Upper lobe of right lung (tissue), 1 donor: ENCODE measurements around the gene PNKD. TPM values are rescaled to one million over a fixed set of nuclear protein-coding genes. Genes with fewer than 3 reads are reported as not detected.

Source experiments
- ATAC-seq: fragments of 200-7000 bp; cut with Tn5 transposase; one replicate; pipeline ENCODE4 v1.9.1; 2020; ENCODE audit warnings: mild to moderate bottlenecking, moderate library complexity
- DNase-seq: peaks from one replicate; pipeline ENCODE4 v3.0.0-alpha.2; 2020
- H3K27ac ChIP-seq: fragments of 200-600 bp; one replicate; pipeline ENCODE4 v1.8.0; 2022
- H3K27me3 ChIP-seq: fragments of 200-600 bp; one replicate; pipeline ENCODE4 v1.8.0; 2022; ENCODE audit warnings: mild to moderate bottlenecking
- H3K36me3 ChIP-seq: fragments of 200-600 bp; one replicate; pipeline ENCODE4 v1.8.0; 2022
- H3K4me1 ChIP-seq: fragments of 200-600 bp; one replicate; pipeline ENCODE4 v1.8.0; 2022
- H3K4me3 ChIP-seq: fragments of 200-600 bp; one replicate; pipeline ENCODE4 v1.8.0; 2022; ENCODE audit warnings: mild to moderate bottlenecking
- H3K9me3 ChIP-seq: fragments of 200-600 bp; one replicate; pipeline ENCODE4 v1.8.0; 2022
- CTCF ChIP-seq: fragments of 200-600 bp; IDR thresholded peaks from one replicate; pipeline ENCODE4 v1.8.0; 2022; ENCODE audit warnings: antibody characterized with exemption
- intact Hi-C: fragments of 100-400 bp; cut with DNase I; formaldehyde crosslinking; loops from one replicate; pipeline ENCODE4 v1.11.0; 2022
- total RNA-seq: library from RNA; stranded (reverse); fragmentation: NEBNext Ultra II Directional; extraction: Animal tissue kit (Norgen Biotek cat#: 25700); gene quantifications from one replicate; pipeline ENCODE4 v1.2.1, GENCODE V29; 2021
- donor health status: DM: no; HTN: yes; CAD: no; lungs with severe emphysema.

PNKD gene
- total RNA-seq, 1 donor from 2014 or later, result 65.4 TPM

- Histone ChIP-seq H3K27ac (peak overlapping the region; percentile 42), H3K36me3 (peaks cover 70% of the 10 kb centered on the region), H3K27me3 (no peaks in the 10 kb centered on the region), H3K4me1 (peaks cover 23% of the 10 kb centered on the region), H3K9me3 (no peaks in the 10 kb centered on the region), H3K4me3 (no peak overlapping the region)
- intact Hi-C loops, result no loop called here
- no peak for ATAC-seq
- DNase-seq, result no peak
- no peak for TF ChIP-seq CTCF
Observed at GRCh38 chr2:218275371-218276072, 5.2 kb downstream of the PNKD start.

- Histone ChIP-seq H3K4me1 (peaks cover 18% of the 10 kb centered on the region), H3K27me3 (no peaks in the 10 kb centered on the region), H3K27ac (no peak overlapping the region), H3K9me3 (no peaks in the 10 kb centered on the region), H3K4me3 (no peak overlapping the region), H3K36me3 (peaks cover 87% of the 10 kb centered on the region)
- DNase-seq (no peak), ATAC-seq (no peak)
- intact Hi-C loops, result no loop called here
- no peak for TF ChIP-seq CTCF
Observed at GRCh38 chr2:218276986-218277755, 6.9 kb downstream of the PNKD start.

GRCh38 chr2:218277921-218278320, 7.6 kb downstream of the PNKD start:
- intact Hi-C loops, result no loop called here
- ATAC-seq (no peak), DNase-seq (no peak)
- no peaks in the 10 kb centered on the region for H3K27me3 ChIP-seq
- no peak overlapping the region for H3K4me3 ChIP-seq
- H3K4me1 ChIP-seq, result peaks cover 19% of the 10 kb centered on the region
- no peak overlapping the region for H3K27ac ChIP-seq
- no peak for TF ChIP-seq CTCF
- peaks cover 94% of the 10 kb centered on the region for H3K36me3 ChIP-seq
- no peaks in the 10 kb centered on the region for H3K9me3 ChIP-seq

GRCh38 chr2:218278531-218279360, 8.4 kb downstream of the PNKD start:
- Histone ChIP-seq H3K27me3 (no peaks in the 10 kb centered on the region), H3K9me3 (no peaks in the 10 kb centered on the region), H3K4me3 (no peak overlapping the region), H3K27ac (no peak overlapping the region), H3K36me3 (peaks cover 99% of the 10 kb centered on the region), H3K4me1 (peaks cover 24% of the 10 kb centered on the region)
- no peak for DNase-seq
- no peak for ATAC-seq
- intact Hi-C loops, result no loop called here
- no peak for TF ChIP-seq CTCF

- H3K4me1 ChIP-seq, result peaks cover 40% of the 10 kb centered on the region
- H3K27ac ChIP-seq, result no peak overlapping the region
- no peaks in the 10 kb centered on the region for H3K9me3 ChIP-seq
- peaks cover 83% of the 10 kb centered on the region for H3K36me3 ChIP-seq
- DNase-seq (no peak), ATAC-seq (no peak)
- intact Hi-C loops, result no loop called here
- H3K4me3 ChIP-seq, result no peak overlapping the region
- H3K27me3 ChIP-seq, result no peaks in the 10 kb centered on the region
- TF ChIP-seq CTCF, result no peak
Observed at GRCh38 chr2:218280260-218280870, 10.0 kb downstream of the PNKD start.
